UCSD-AML1 (cell line): Measurements from ENCODE around the gene NSUN2.

Source experiments
- DNase-seq: peaks from one replicate; lab custom pipeline; 2025; ENCODE audit not compliant: unreplicated experiment; lab: John Stamatoyannopoulos, UW

NSUN2 gene

GRCh38 chr5:6606884-6607558 is 25.8 kb downstream of the NSUN2 start:
- DNase-seq: no peak

- no peak for DNase-seq
Measured at GRCh38 chr5:6604946-6605345, 27.9 kb downstream of the NSUN2 start.

- DNase-seq: no peak
Measured at GRCh38 chr5:6604341-6604740, 28.5 kb downstream of the NSUN2 start.

GRCh38 chr5:6603643-6604042 is 29.2 kb downstream of the NSUN2 start:
- DNase-seq: no peak

GRCh38 chr5:6602441-6602840 is 30.4 kb downstream of the NSUN2 start:
- no peak for DNase-seq

- no peak for DNase-seq
Measured at GRCh38 chr5:6601816-6602215, 31.0 kb downstream of the NSUN2 start.

GRCh38 chr5:6601271-6601670 is 31.6 kb downstream of the NSUN2 start:
- no peak for DNase-seq

GRCh38 chr5:6599739-6600138 is 33.1 kb downstream of the NSUN2 start:
- DNase-seq: no peak

GRCh38 chr5:6598351-6598900 is 34.4 kb downstream of the NSUN2 start:
- DNase-seq: no peak

GRCh38 chr5:6597557-6597956 is 35.3 kb downstream of the NSUN2 start:
- DNase-seq: no peak

GRCh38 chr5:6596388-6596787 is 36.5 kb downstream of the NSUN2 start:
- DNase-seq: no peak

GRCh38 chr5:6595405-6595804 is 37.4 kb downstream of the NSUN2 start:
- DNase-seq: no peak

GRCh38 chr5:6594066-6594465 is 38.8 kb downstream of the NSUN2 start:
- DNase-seq: no peak

GRCh38 chr5:6593148-6594016 is 39.5 kb downstream of the NSUN2 start:
- DNase-seq: no peak

- DNase-seq: no peak
Measured at GRCh38 chr5:6592601-6593000, 40.2 kb downstream of the NSUN2 start.

GRCh38 chr5:6591671-6592288 is 41.1 kb downstream of the NSUN2 start:
- DNase-seq: no peak

- DNase-seq: no peak
Measured at GRCh38 chr5:6590581-6590980, 42.3 kb downstream of the NSUN2 start.

- no peak for DNase-seq
Measured at GRCh38 chr5:6587171-6587570, 45.7 kb downstream of the NSUN2 start.

- no peak for DNase-seq
Measured at GRCh38 chr5:6586647-6587042, 46.2 kb downstream of the NSUN2 start.

- no peak for DNase-seq
Measured at GRCh38 chr5:6585939-6586646, 46.8 kb downstream of the NSUN2 start.

- no peak for DNase-seq
Measured at GRCh38 chr5:6585168-6585567, 47.7 kb downstream of the NSUN2 start.
